HEK293 (cell line): ENCODE results near the gene LY86.

Experiments used
- CTCF ChIA-PET: fragments of 350-600 bp; formaldehyde crosslinking; extraction: SDS; loops from one replicate; lab custom pipeline; 2021; ENCODE audit warnings: antibody characterized with exemption; lab: Yijun Ruan, JAX
- POLR2A ChIA-PET: fragments of 300-600 bp; formaldehyde crosslinking; extraction: SDS; loops from one replicate; lab custom pipeline; 2020; ENCODE audit warnings: antibody characterized with exemption, inconsistent platforms; lab: Yijun Ruan, JAX
- H3K27ac ChIP-seq: fragments of 200-500 bp; sonication (Bioruptor generic); 2 replicates; pipeline ENCODE4 v1.5.1; 2014; ENCODE audit warnings: low read depth, low read length, control low read depth, inconsistent platforms; ENCODE audit errors: extremely low read depth
- H3K36me3 ChIP-seq, 2 experiments: fragments of 200-500 bp in 1 of 2; sonication (Bioruptor generic) in 1 of 2; 1 replicate in 1 of 2; 2 replicates in 1 of 2; pipeline ENCODE4 v1.5.1; 2014 to 2017; ENCODE audit warnings: inconsistent platforms in 2 of 2, low read length in 2 of 2; ENCODE audit not compliant: control insufficient read depth in 2 of 2, insufficient read depth in 1 of 2
- H3K4me1 ChIP-seq: fragments of 200-500 bp; sonication (Bioruptor generic); 2 replicates; pipeline ENCODE4 v1.5.1; 2014; ENCODE audit warnings: mild to moderate bottlenecking, low read length, inconsistent platforms; ENCODE audit not compliant: control insufficient read depth, insufficient read depth
- H3K4me3 ChIP-seq: 2 replicates; pipeline ENCODE4 v1.5.1; 2011; ENCODE audit warnings: low read depth, mild to moderate bottlenecking, control low read depth, low read length, moderate library complexity
- H3K9me3 ChIP-seq: fragments of 200-500 bp; sonication (Bioruptor generic); 2 replicates; pipeline ENCODE4 v1.5.1; 2014; ENCODE audit warnings: low read depth, low read length, inconsistent platforms; ENCODE audit not compliant: control insufficient read depth, insufficient read depth
- ELK4 ChIP-seq: IDR thresholded peaks from 2 replicates; pipeline ENCODE4 v1.6.1; 2011; ENCODE audit warnings: mild to moderate bottlenecking, low read depth, low read length, borderline replicate concordance
- GLIS2 ChIP-seq: fragments of 450-650 bp; formaldehyde crosslinking; IDR thresholded peaks from 2 replicates; pipeline ENCODE4 v1.5.1; 2016; ENCODE audit warnings: missing biosample characterization, missing genetic modification characterization
- HIC1 ChIP-seq: fragments of 450-650 bp; formaldehyde crosslinking; IDR thresholded peaks from 2 replicates; pipeline ENCODE4 v1.5.1; 2016; ENCODE audit warnings: missing biosample characterization, missing genetic modification characterization
- IKZF3 ChIP-seq: fragments of 450-650 bp; IDR thresholded peaks from 2 replicates; pipeline ENCODE4 v1.5.0; 2018; ENCODE audit warnings: missing biosample characterization, mild to moderate bottlenecking, missing genetic modification characterization, moderate library complexity
- PRDM6 ChIP-seq: fragments of 450-650 bp; formaldehyde crosslinking; IDR thresholded peaks from 2 replicates; pipeline ENCODE4 v1.5.1; 2017; ENCODE audit warnings: missing biosample characterization, missing genetic modification characterization
- TSHZ1 ChIP-seq: fragments of 450-650 bp; formaldehyde crosslinking; IDR thresholded peaks from 2 replicates; pipeline ENCODE4 v1.5.1; 2016; ENCODE audit warnings: missing biosample characterization, missing genetic modification characterization, borderline replicate concordance
- ZEB2 ChIP-seq: fragments of 450-650 bp; formaldehyde crosslinking; IDR thresholded peaks from 2 replicates; pipeline ENCODE4 v1.5.1; 2016; ENCODE audit warnings: missing biosample characterization, missing genetic modification characterization
- ZNF138 ChIP-seq: fragments of 450-650 bp; formaldehyde crosslinking; IDR thresholded peaks from 2 replicates; pipeline ENCODE4 v1.5.1; 2016; ENCODE audit warnings: missing biosample characterization, missing genetic modification characterization, borderline replicate concordance
- ZNF19 ChIP-seq: fragments of 450-650 bp; formaldehyde crosslinking; IDR thresholded peaks from 2 replicates; pipeline ENCODE4; 2016; ENCODE audit warnings: missing biosample characterization, missing genetic modification characterization, low read depth
- ZNF292 ChIP-seq: fragments of 450-650 bp; formaldehyde crosslinking; IDR thresholded peaks from 2 replicates; pipeline ENCODE4 v1.5.1; 2016; ENCODE audit warnings: low read depth, missing biosample characterization, missing genetic modification characterization, borderline replicate concordance
- ZNF366 ChIP-seq: fragments of 450-650 bp; formaldehyde crosslinking; conservative IDR thresholded peaks from 2 replicates; pipeline ENCODE4 v1.5.1; 2016; ENCODE audit warnings: missing biosample characterization, missing genetic modification characterization
- ZNF404 ChIP-seq: fragments of 450-650 bp; formaldehyde crosslinking; IDR thresholded peaks from 2 replicates; pipeline ENCODE4 v1.5.1; 2017; ENCODE audit warnings: missing biosample characterization, missing genetic modification characterization
- ZNF433 ChIP-seq: fragments of 450-650 bp; formaldehyde crosslinking; IDR thresholded peaks from 2 replicates; pipeline ENCODE4 v1.5.1; 2016; ENCODE audit warnings: missing biosample characterization, missing genetic modification characterization, low read depth
- ZNF548 ChIP-seq: fragments of 450-650 bp; formaldehyde crosslinking; IDR thresholded peaks from 2 replicates; pipeline ENCODE4 v1.5.1; 2016; ENCODE audit warnings: missing biosample characterization, missing genetic modification characterization
- ZNF558 ChIP-seq: fragments of 450-650 bp; formaldehyde crosslinking; IDR thresholded peaks from 2 replicates; pipeline ENCODE4 v1.5.1; 2016; ENCODE audit warnings: missing biosample characterization, missing genetic modification characterization
- ZNF600 ChIP-seq: fragments of 450-650 bp; formaldehyde crosslinking; IDR thresholded peaks from 2 replicates; pipeline ENCODE4 v1.5.1; 2016; ENCODE audit warnings: missing biosample characterization, missing genetic modification characterization
- ZNF610 ChIP-seq: fragments of 450-650 bp; formaldehyde crosslinking; IDR thresholded peaks from 2 replicates; pipeline ENCODE4 v1.5.1; 2016; ENCODE audit warnings: missing biosample characterization, missing genetic modification characterization, borderline replicate concordance
- ZNF629 ChIP-seq: fragments of 450-650 bp; formaldehyde crosslinking; IDR thresholded peaks from 2 replicates; pipeline ENCODE4 v1.5.1; 2017; ENCODE audit warnings: missing biosample characterization, missing genetic modification characterization
- ZNF645 ChIP-seq: fragments of 450-650 bp; formaldehyde crosslinking; IDR thresholded peaks from 2 replicates; pipeline ENCODE4; 2016; ENCODE audit warnings: missing biosample characterization, missing genetic modification characterization
- ZNF658 ChIP-seq: fragments of 450-650 bp; formaldehyde crosslinking; IDR thresholded peaks from 2 replicates; pipeline ENCODE4; 2016; ENCODE audit warnings: missing biosample characterization, missing genetic modification characterization
- ZNF664 ChIP-seq: fragments of 450-650 bp; formaldehyde crosslinking; IDR thresholded peaks from 2 replicates; pipeline ENCODE4 v1.5.1; 2016; ENCODE audit warnings: missing biosample characterization, missing genetic modification characterization
- ZNF670 ChIP-seq: fragments of 450-650 bp; formaldehyde crosslinking; IDR thresholded peaks from 2 replicates; pipeline ENCODE4 v1.5.1; 2016; ENCODE audit warnings: missing biosample characterization, missing genetic modification characterization, low read depth
- ZNF843 ChIP-seq: fragments of 450-650 bp; formaldehyde crosslinking; IDR thresholded peaks from 2 replicates; pipeline ENCODE4 v1.5.1; 2016; ENCODE audit warnings: missing biosample characterization, missing genetic modification characterization
- ZXDB ChIP-seq: fragments of 450-650 bp; formaldehyde crosslinking; IDR thresholded peaks from 2 replicates; pipeline ENCODE4 v1.5.1; 2016; ENCODE audit warnings: missing biosample characterization, missing genetic modification characterization

Gene LY86

GRCh38 chr6:6686748-6687601 lies 98.5 kb downstream of the LY86 start (continued):
- TF ChIP-seq ZNF629 (tag by site-specific recombination) (0 out of 2 replicates have a peak, but pooled peaks have one; percentile 20), IKZF3 (tag by site-specific recombination) (peak; percentile 85), PRDM6 (tag by site-specific recombination) (no peak), GLIS2 (tag by site-specific recombination) (peak; percentile 69), ZNF433 (tag by site-specific recombination) (no peak), ZNF600 (tag by site-specific recombination) (peak; percentile 93), ZEB2 (peak; percentile 50; the same call in 1 of the 2 replicates), ZNF366 (tag by site-specific recombination) (peak; percentile 35; the same call in 1 of the 2 replicates), HIC1 (tag by site-specific recombination) (0 out of 2 replicates have a peak, but pooled peaks have one; percentile 43), ZXDB (tag by site-specific recombination) (peak; percentile 37; the same call in 1 of the 2 replicates)

- Histone ChIP-seq H3K4me3 (no peak overlapping the region), H3K36me3 (no peaks in the 10 kb centered on the region), H3K4me1 (peaks cover 6% of the 10 kb centered on the region; the same call in 1 of the 2 replicates), H3K27ac (no peak overlapping the region), H3K9me3 (no peaks in the 10 kb centered on the region)
- ChIA-PET CTCF (interaction anchor here (1.2 to 1.4 kb wide), 2 partner anchors 11 to 555 kb away, joined by 3 read pairs; no protein-coding TSS in a partner anchor), POLR2A (interaction anchor here (1.9 kb wide), 1 partner anchor 701 kb away, joined by 9 read pairs; the partner anchor contains the start of genes CAGE1 and RIOK1)
- TF ChIP-seq ZNF404 (tag by site-specific recombination): no peak
- 0 out of 2 replicates have a peak, but pooled peaks have one; percentile 8 for TF ChIP-seq ZNF664 (tag by site-specific recombination)
- no peak for TF ChIP-seq TSHZ1 (tag by site-specific recombination)
- TF ChIP-seq ZNF658: no peak
- TF ChIP-seq ZNF292 (tag by site-specific recombination): no peak
- no peak for TF ChIP-seq ZEB2
- TF ChIP-seq ELK4: no peak
- no peak for TF ChIP-seq ZNF19 (tag by site-specific recombination)
- TF ChIP-seq ZNF548 (tag by site-specific recombination): no peak
- no peak for TF ChIP-seq ZNF843
- TF ChIP-seq ZNF138 (tag by site-specific recombination): no peak
- TF ChIP-seq ZNF558 (tag by site-specific recombination): no peak
- TF ChIP-seq ZNF670 (tag by site-specific recombination): no peak
- TF ChIP-seq ZNF610 (tag by site-specific recombination): no peak
- TF ChIP-seq ZNF645 (tag by site-specific recombination): no peak
These were observed 99.8 kb downstream of the LY86 start for GRCh38 chr6:6688283-6688682.
